OCI-M1 (cell line): ENCODE data around the gene ENTPD2.

ENCODE experiments used
- DNase-seq: peaks from one replicate; lab custom pipeline; 2025; lab: John Stamatoyannopoulos, UW

The ENTPD2 gene

GRCh38 chr9:137079401-137079787 is 25.5 kb upstream of the ENTPD2 start:
- no peak for DNase-seq

- DNase-seq = no peak
Measured at GRCh38 chr9:137078701-137079400, 25.0 kb upstream of the ENTPD2 start.

GRCh38 chr9:137077758-137078693 is 24.2 kb upstream of the ENTPD2 start:
- no peak for DNase-seq

- DNase-seq = peak; percentile 60
Measured at GRCh38 chr9:137077010-137077747, 23.3 kb upstream of the ENTPD2 start, which contains the start of gene UAP1L1. TSS of gene UAP1L1 (plus strand) at chr9:137077517. CDS start at chr9:137077533, 16 bp downstream.

GRCh38 chr9:137076636-137077009 is 22.8 kb upstream of the ENTPD2 start:
- no peak for DNase-seq

- peak; percentile 24 for DNase-seq
Measured at GRCh38 chr9:137075275-137075775, 21.5 kb upstream of the ENTPD2 start.

GRCh38 chr9:137074657-137075274 is 20.9 kb upstream of the ENTPD2 start:
- no peak for DNase-seq

GRCh38 chr9:137073992-137074399 is 20.1 kb upstream of the ENTPD2 start:
- DNase-seq = no peak

- DNase-seq = no peak
Measured at GRCh38 chr9:137071282-137071681, 17.4 kb upstream of the ENTPD2 start.

- peak; percentile 64 for DNase-seq
Measured at GRCh38 chr9:137070906-137071275, 17.0 kb upstream of the ENTPD2 start.

GRCh38 chr9:137070201-137070905 is 16.5 kb upstream of the ENTPD2 start, which contains the start of gene SAPCD2:
TSS of gene SAPCD2 (minus strand) at chr9:137070557. CDS start at chr9:137070460, 97 bp downstream.
- peak; percentile 95 for DNase-seq

GRCh38 chr9:137069508-137070091 is 15.7 kb upstream of the ENTPD2 start:
- DNase-seq = peak; percentile 36

- DNase-seq = no peak
Measured at GRCh38 chr9:137068539-137069507, 15.0 kb upstream of the ENTPD2 start.

- DNase-seq = peak; percentile 89
Measured at GRCh38 chr9:137067860-137068538, 14.1 kb upstream of the ENTPD2 start.

GRCh38 chr9:137066096-137066861 is 12.4 kb upstream of the ENTPD2 start:
- no peak for DNase-seq

- DNase-seq = no peak
Measured at GRCh38 chr9:137065336-137065967, 11.6 kb upstream of the ENTPD2 start.

- DNase-seq = no peak
Measured at GRCh38 chr9:137064880-137065164, 11.0 kb upstream of the ENTPD2 start.
